Mesenteric fat pad (tissue), 1 donor: Measurements from ENCODE around the gene GID8. TPM values are rescaled to one million over a fixed set of nuclear protein-coding genes. Genes with fewer than 3 reads are reported as not detected.
"Not testable (repeated sequence)": the region's sequence is repeated elsewhere in the genome, so short reads cannot be mapped to it uniquely, and the experiment has no call there.

Experiments
- DNase-seq: peaks from one replicate; pipeline ENCODE4 v3.0.0-alpha.2; 2020; ENCODE audit warnings: low spot score
- total RNA-seq: library from RNA; stranded (reverse); fragmentation: NEBNext Ultra II Directional; extraction: Animal tissue kit (Norgen Biotek cat#: 25700); gene quantifications from one replicate; pipeline ENCODE4 v1.2.1, GENCODE V29; 2021
- donor health status: DM: yes; HTN: yes; CAD: no.

GID8 gene
- total RNA-seq, 1 donor from 2014 or later, result 22.6 TPM

GRCh38 chr20:62921119-62921687 lies 16.7 kb upstream of the GID8 start:
- no peak for DNase-seq

DNA sequence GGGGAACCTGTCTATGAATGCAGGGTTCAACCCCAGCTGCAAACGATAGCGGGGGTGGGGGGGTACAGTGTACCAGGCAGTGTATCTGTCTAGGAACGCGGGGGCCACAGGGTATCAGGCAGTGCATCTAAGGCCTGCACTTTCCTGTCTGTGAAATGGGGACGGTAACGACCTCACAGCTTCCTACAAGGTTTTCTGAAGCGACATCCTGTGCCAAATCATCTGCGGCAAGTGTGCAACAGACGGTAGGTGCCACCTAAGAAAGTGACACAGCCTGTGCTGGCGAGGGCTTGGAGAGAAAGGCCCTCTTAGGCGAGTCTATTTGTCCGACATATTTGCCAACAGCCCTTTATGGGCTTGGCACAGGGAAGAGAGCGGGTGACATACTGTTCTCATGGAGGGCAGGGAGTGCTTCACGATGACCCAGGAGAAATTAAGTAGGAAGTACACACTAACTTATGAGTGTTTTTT lies 15.5 kb upstream of the GID8 start:
- no peak for DNase-seq

- not testable (repeated sequence) for DNase-seq
These were observed 14.8 kb upstream of the GID8 start for GRCh38 chr20:62923059-62923668.

DNA sequence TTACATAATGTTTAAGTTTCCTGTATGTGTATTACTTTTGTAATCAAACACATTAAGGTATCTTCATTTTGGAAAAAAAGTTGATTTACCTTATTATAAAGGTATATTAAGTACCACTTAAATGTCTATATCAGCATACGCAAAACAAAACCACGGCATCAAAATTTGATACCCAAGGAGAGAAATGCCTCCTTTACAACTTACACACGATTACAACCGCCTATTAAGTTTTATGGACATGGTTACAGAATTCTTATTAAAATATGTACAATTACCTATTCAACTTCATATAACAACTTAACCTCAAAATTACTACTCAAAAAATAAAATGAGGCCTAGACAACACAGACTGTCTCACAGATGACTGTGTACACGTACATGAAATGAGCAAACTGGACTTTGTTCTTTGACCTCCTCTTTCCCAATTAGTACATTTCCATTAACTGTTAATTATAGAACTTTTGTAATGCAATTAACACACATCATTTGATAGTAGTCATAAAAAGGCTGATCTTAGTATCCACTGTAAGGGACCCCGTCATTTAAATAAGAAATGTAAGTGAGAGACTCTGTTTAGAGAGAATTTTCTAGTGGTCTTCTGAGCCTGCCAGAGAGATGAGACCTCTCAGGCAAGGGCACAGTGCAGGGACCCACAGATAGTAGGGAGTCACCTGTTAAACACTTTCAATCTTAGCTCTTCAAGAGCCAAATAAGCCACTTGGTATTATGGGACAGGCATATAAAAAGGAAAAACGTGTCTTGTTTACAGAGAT lies 14.1 kb upstream of the GID8 start:
- DNase-seq, result no peak

- DNase-seq, result no peak
These were observed 13.4 kb upstream of the GID8 start for GRCh38 chr20:62924442-62925075.

DNA sequence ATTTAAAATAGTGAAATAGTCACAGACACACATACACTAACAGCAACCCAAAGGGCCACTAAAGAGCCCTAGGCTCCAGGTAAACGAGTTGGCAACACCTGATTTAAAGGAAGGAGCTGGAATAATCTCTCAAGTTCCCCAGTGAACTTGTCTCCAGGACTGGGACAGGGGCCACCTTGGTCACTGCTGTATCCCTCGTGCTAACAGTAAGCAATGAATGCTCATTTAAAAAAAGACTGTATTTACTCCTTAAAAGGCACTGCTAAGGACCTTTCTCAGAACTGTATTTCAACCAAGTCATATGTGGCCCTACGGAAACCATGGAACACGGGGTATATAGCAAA lies 12.9 kb upstream of the GID8 start:
- DNase-seq, result no peak

GRCh38 chr20:62925420-62926228 lies 12.3 kb upstream of the GID8 start:
- no peak for DNase-seq

DNA sequence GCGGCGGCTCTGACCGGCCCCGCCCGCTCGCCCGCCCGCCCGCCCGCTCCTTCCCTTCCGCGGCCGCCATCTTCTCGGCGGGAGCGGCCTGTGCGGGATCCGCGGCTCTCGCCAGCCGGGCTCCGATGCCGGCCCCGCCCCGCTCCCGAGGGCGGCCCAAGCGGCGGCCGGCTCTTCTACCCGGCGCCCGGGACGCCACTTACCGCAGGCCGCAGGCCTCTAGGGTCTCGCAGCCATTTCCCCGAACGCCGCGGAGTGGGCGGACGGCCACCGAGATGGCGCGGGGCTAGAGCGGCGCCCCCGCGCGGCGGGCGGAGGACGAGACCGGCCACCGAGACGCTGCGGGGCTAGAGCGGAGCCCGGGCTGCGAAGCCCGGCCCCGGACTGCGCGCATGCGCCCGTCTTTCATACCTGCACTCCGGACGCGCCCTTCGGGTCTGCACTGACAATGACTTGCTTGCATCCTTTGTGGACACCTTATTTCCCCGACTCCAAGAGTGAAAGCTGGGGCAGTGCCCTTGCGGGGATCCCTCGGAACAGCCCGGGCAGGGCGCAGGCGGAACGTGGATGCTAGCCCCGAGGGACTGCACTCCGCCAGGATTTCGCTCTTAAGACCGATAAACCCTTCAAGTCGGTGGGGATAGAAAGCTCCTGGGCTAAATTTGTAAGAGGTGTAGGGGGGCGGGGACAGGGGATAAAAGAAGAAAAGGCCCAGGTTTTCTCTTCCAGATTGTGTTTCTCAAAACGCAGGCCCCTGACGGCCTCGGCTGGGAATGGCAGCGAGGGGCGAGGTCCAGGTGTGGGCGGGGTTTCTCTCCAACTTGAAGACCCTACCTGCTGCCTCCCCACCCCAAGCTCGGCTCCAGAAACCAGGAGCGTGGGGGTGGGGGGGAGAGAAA lies 11.5 kb upstream of the GID8 start, which contains the start of gene DIDO1:
DIDO1 (minus strand) TSS at position 277 of the 899 bp plus-strand sequence.
- peak; percentile 97 for DNase-seq

DNA sequence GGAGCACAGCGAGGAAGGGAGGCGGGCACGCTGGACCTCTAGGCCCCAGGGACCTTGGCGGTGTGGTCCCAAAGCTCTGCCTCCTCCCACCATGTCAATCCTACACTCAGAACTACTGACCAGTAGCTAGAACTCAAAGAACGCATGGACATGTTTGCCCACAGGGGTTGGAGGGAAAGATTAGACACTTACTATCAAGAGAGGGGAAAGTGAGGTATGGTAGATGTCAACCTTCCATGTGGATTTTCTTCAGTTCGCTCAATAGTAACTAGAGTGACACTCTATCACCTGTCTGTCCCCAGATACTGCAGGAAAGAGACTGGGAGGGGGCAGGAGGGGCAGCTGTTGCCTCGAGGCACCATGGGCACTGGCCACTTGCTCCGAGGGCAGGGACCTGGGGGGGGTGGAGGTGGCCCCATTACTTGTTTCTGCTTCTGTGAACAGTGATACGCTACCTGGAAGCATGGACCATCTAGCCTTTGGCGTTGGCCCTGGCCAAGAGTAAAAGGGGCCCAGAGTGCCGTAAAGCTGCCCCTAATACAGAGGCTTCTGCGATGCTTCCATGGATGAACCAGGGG lies 10.7 kb upstream of the GID8 start:
- DNase-seq, result no peak

DNA sequence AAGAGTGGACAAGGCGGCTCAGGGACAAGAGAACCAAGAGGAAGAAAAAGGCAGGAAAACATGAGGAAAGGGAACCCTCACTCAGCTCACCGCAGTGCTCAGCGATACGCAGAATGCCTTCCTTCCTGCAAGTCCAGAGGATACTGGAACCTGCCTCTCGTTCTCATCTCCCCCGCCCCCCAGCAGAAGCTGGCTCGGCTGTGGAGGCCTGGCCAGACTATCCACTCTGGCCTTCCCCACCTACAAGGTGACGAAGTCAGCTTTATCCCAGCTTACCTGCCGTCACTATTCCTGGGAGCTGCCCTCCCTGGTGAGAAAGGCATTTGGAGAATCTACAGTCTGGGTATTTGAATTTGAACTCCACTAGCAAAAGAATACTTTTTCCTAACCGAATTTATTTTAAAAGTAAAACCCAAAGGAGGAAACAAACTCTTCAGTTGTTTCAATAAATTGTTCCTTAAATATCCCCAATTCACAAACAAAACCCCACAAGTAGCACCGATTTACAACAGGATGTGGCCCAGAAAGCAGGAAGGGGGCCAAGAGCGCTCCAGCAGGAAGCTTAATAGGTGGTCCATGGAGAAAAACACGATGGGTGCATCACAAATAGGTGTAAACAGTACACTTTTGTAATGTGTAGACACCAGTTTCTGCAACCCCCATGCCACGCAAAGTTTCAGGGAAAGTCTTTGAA lies 9.6 kb upstream of the GID8 start:
- DNase-seq, result no peak

DNA sequence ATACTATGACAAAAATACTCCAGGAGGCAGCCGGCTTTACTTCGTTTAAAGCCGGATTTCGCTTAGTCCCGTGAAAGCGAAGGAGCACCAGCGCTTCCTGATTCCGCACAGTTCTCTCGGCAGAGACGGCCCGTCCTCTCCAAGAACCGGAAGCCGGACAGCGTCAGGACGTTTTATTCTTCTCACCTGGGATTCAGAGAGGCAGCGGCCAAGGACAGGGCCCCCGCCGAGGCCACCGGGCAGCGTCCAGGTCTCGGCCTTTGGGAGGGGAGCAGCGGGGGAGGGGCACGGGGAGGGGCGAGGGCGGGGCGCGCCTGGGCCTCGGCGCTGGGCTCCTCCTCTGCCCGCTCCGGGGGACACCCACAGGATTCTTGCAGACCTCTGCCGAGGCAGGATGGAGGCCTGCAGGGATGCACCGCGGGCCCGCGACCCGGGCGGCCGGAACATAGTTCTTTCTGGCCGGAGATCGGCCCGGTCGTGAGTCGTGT lies 8.9 kb upstream of the GID8 start:
- no peak for DNase-seq

- no peak for DNase-seq
These were observed 6.5 kb upstream of the GID8 start for GRCh38 chr20:62931464-62931863.

DNA sequence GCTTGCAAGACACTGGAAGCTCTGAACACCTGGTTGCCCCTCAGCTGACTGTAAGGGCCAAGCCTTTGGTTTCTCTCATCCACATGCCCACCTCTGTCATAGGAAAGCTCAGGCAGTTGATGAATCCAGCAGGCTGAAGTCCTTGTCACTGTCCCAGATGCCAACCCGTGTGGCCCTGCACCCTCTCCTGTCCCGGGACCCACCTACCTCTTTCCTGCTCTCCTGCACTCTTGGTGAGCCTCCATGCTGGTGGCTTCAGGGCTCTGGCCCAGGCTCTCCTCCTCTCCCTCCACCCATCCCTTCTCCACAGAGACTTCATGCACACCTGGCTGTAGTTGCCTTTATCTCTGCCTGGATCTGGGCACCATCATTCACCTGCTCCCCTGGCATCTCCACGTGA lies 4.0 kb upstream of the GID8 start:
- no peak for DNase-seq

DNA sequence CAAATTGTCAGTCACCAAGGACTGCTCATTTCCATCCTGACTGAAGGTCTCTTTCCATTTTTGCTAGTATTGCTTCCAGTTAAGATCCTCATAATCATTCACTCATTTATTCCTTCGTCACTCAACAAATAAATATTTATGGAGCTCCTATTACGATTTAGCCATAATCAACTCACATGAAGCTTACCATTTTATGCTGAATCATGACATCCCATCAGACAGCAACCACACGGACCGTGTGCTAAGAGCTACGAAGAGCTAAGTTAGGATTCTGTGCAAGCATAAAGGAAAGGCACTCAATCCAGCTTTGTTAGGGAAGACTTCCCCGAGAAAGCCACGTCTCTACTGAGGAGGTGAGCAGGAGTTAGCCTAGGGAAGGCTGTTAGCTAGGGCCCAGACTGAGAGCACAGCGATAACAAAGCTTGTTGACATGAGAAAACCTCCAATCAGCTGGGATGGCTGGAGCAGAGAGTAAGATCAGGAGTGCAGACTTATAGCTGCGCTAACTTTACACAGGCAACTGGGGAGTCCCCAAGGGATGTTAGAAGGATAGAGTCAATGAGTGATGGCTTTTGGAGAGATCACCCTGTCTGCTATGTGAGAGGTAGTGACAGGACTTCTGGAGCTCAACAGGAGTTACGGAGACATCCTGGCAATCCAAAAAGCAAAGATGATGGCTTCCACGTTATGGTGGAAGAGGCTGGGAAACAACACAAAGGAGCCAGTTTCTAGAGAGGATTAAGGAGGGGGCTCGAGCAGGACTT lies 2.6 kb upstream of the GID8 start:
- no peak for DNase-seq

- no peak for DNase-seq
These were observed 1.9 kb upstream of the GID8 start for GRCh38 chr20:62935968-62936585.

DNA sequence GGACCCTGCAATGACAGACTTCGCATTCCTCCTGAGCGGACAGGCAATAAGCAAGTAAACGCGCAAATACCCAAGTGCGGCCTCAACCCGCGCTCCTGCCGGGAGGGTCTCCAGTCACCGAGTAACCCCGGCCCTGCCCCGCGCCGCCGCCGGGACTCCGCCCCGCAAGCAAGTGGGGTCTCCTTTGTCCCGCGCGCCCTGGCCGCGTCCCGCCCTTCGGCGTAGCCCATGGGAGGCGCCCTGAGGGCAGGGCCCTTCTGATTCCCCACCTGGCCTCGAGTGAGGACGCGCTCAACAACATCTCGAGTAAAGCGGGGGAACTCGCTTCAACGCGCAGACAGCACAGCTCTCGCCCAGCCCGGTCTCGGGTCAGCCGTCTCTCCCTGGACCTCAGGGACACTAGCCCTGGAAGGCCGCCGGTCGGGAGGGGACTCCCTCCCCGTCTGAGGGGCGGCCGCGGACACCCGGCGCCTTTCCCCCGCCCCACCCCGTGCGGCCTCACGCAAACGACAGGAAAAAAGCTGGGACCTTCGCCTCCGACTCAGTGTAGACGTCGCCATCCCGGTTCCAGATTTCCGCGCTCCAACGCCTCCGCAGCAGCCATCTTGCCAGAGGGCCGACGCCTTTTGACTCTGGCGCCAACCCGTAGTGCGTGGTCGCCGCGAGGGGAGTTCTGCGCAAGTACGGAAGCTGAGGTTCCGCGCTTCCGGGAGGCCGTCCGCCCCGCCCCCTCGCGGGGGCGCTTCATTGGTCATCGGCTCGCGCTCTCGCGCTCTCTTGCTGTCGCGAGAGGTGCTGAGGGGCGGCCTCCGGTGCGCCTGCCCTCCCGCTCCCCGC lies 461 bp upstream of the GID8 start:
- DNase-seq, result peak; percentile 99

DNA sequence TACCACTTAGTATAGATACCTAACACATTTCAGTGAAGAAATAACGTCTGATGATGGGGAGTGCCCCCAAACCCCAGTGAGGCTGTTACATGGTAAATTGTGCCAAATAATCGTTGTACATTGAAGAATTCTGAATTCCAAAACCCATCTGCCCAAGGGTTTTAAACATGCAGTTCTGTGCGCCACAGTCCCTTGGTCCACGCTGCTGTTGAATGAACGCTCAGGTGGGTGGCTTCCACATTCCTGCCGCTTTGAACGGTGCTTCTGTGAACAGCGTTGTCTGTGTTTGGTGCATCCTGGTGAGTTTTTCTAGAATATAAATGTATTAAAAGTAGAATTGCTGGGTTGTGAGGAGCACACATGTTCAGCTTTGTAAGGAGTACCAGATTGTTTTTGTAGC lies 2.9 kb downstream of the GID8 start:
- peak; percentile 51 for DNase-seq
